Neutrophil (primary cell): Measurements from ENCODE around the gene CD209.

Experiments
- H3K27ac ChIP-seq: fragments of 200-600 bp; sonication (generic); 2 replicates; pipeline ENCODE4 v1.5.1; 2016; ENCODE audit warnings: mild to moderate bottlenecking, moderate library complexity
- H3K27me3 ChIP-seq: fragments of 200-600 bp; sonication (generic); 2 replicates; pipeline ENCODE4 v1.6.0; 2016; ENCODE audit warnings: mild to moderate bottlenecking
- H3K36me3 ChIP-seq: fragments of 200-600 bp; sonication (generic); 2 replicates; pipeline ENCODE4 v1.5.1; 2017
- H3K4me1 ChIP-seq, 2 experiments: fragments of 200-600 bp in 1 of 2; sonication (generic) in 1 of 2; 1 replicate in 1 of 2; 2 replicates in 1 of 2; pipeline versions ENCODE4 v1.5.1 to v1.6.1; 2013 to 2016; ENCODE audit warnings: low read depth in 1 of 2, low read length in 1 of 2, mild to moderate bottlenecking in 1 of 2, moderate library complexity in 1 of 2; ENCODE audit not compliant: control insufficient read depth in 1 of 2, insufficient read depth in 1 of 2
- H3K4me3 ChIP-seq, 2 experiments: fragments of 200-600 bp in 1 of 2; sonication (generic) in 1 of 2; 1 replicate in 1 of 2; 2 replicates in 1 of 2; pipeline ENCODE4 v1.5.1; 2013 to 2016; ENCODE audit warnings: low read depth in 1 of 2, low read length in 1 of 2, mild to moderate bottlenecking in 1 of 2, moderate library complexity in 1 of 2
- H3K9me3 ChIP-seq: fragments of 200-600 bp; sonication (generic); 2 replicates; pipeline ENCODE4 v1.5.1; 2016
- CTCF ChIP-seq: fragments of 200-600 bp; sonication (generic); IDR thresholded peaks from 2 replicates; pipeline ENCODE4 v1.5.1; 2016; ENCODE audit warnings: antibody characterized with exemption

Gene CD209

GRCh38 chr19:7787141-7787540 lies 39.8 kb upstream of the CD209 start:
- H3K27me3 ChIP-seq: peaks cover 47% of the 10 kb centered on the region
- peaks cover 0 to 9% of the 10 kb centered on the region in 2 experiments for H3K4me1 ChIP-seq
- no peak overlapping the region for H3K4me3 ChIP-seq
- no peaks in the 10 kb centered on the region for H3K9me3 ChIP-seq
- no peaks in the 10 kb centered on the region for H3K36me3 ChIP-seq
- no peak for TF ChIP-seq CTCF
- no peak overlapping the region for H3K27ac ChIP-seq

DNA sequence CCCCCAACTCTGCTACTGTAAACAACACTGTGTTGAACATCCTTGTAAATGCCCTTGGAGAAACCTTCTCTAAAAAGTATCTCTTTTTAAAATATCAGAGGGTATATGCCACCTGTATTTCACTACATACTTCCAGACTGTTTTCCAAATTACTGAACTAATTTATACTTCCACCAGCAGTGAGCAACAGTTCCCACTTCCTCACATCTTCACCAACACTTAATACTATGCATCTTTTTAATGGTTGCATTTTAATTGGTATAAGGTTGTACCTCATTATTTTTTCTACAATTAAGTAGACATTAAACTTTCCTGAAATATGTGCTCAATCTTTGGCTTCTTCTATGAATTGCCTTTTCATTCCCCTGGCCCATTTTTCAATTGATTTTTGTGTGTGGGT lies 37.5 kb upstream of the CD209 start:
- Histone ChIP-seq H3K9me3 (no peaks in the 10 kb centered on the region), H3K27me3 (peaks cover 38% of the 10 kb centered on the region), H3K4me3 (no peak overlapping the region), H3K4me1 (peaks cover 0 to 9% of the 10 kb centered on the region in 2 experiments), H3K27ac (no peak overlapping the region), H3K36me3 (no peaks in the 10 kb centered on the region)
- no peak for TF ChIP-seq CTCF

GRCh38 chr19:7783991-7784423 lies 36.7 kb upstream of the CD209 start:
- Histone ChIP-seq H3K36me3 (no peaks in the 10 kb centered on the region), H3K4me1 (peaks cover 0 to 2% of the 10 kb centered on the region in 2 experiments), H3K9me3 (no peaks in the 10 kb centered on the region), H3K27me3 (peaks cover 29% of the 10 kb centered on the region), H3K27ac (no peak overlapping the region), H3K4me3 (no peak overlapping the region)
- no peak for TF ChIP-seq CTCF

GRCh38 chr19:7781157-7781556 lies 33.8 kb upstream of the CD209 start:
- peaks cover under 1% of the 10 kb centered on the region for H3K27me3 ChIP-seq
- H3K4me1 ChIP-seq: no peaks in the 10 kb centered on the region
- TF ChIP-seq CTCF: no peak
- no peak overlapping the region for H3K27ac ChIP-seq
- H3K9me3 ChIP-seq: no peaks in the 10 kb centered on the region
- no peaks in the 10 kb centered on the region for H3K36me3 ChIP-seq
- H3K4me3 ChIP-seq: no peak overlapping the region

- H3K9me3 ChIP-seq: no peaks in the 10 kb centered on the region
- H3K27me3 ChIP-seq: no peaks in the 10 kb centered on the region
- no peak overlapping the region for H3K4me3 ChIP-seq
- no peaks in the 10 kb centered on the region for H3K36me3 ChIP-seq
- TF ChIP-seq CTCF: no peak
- H3K4me1 ChIP-seq: no peaks in the 10 kb centered on the region
- H3K27ac ChIP-seq: no peak overlapping the region
These were observed 32.5 kb upstream of the CD209 start for GRCh38 chr19:7779631-7780486.
